Ishikawa (cell line): ENCODE results near the gene EPB42.

Experiments used
- EGR1 ChIP-seq: IDR thresholded peaks from 2 replicates; pipeline ENCODE4 v1.6.1; 2012
- MAX ChIP-seq: IDR thresholded peaks from 2 replicates; pipeline ENCODE4 v1.6.1; 2012
- REST ChIP-seq: IDR thresholded peaks from 2 replicates; pipeline ENCODE4 v1.6.1; 2012; ENCODE audit warnings: low read depth, mild to moderate bottlenecking
- USF1 ChIP-seq: IDR thresholded peaks from 2 replicates; pipeline ENCODE4 v1.6.1; 2012
- YY1 ChIP-seq: IDR thresholded peaks from 2 replicates; pipeline ENCODE4 v1.6.1; 2012; ENCODE audit warnings: low read depth
- ZBTB7A ChIP-seq: IDR thresholded peaks from 2 replicates; pipeline ENCODE4 v1.6.1; 2012; ENCODE audit warnings: low read depth

GRCh38 chr15:43153269-43153668 is 67.5 kb downstream of the EPB42 start:
- TF ChIP-seq ZBTB7A (no peak), YY1 (no peak), MAX (no peak), REST (no peak), USF1 (no peak), EGR1 (no peak)
